HepG2 (cell line): ENCODE results near the gene NEDD4L. TPM values are rescaled to one million over a fixed set of nuclear protein-coding genes. Genes with fewer than 3 reads are reported as not detected.

ENCODE experiments used
- CC2D1A ChIP-seq: sonication (generic); formaldehyde crosslinking; IDR thresholded peaks from 2 replicates; pipeline ENCODE4 v1.8.1; 2023; ENCODE audit warnings: mild to moderate bottlenecking, missing genetic modification reagents
- CHCHD3 ChIP-seq: sonication (generic); formaldehyde crosslinking; IDR thresholded peaks from 2 replicates; pipeline ENCODE4 v1.8.0; 2022; ENCODE audit warnings: mild to moderate bottlenecking, missing genetic modification reagents, moderate library complexity
- DMAP1 ChIP-seq: IDR thresholded peaks from 2 replicates; pipeline ENCODE4 v1.6.1; 2016
- EHMT2 ChIP-seq: fragments of 200-600 bp; sonication (generic); IDR thresholded peaks from 2 replicates; pipeline ENCODE4 v1.7.0; 2017; ENCODE audit warnings: antibody characterized with exemption, low read depth, low read length, borderline replicate concordance
- ELF4 ChIP-seq: sonication (generic); formaldehyde crosslinking; IDR thresholded peaks from 2 replicates; pipeline ENCODE4 v1.5.0; 2020; ENCODE audit warnings: missing genetic modification reagents, mild to moderate bottlenecking, moderate library complexity, borderline replicate concordance
- ESRRA ChIP-seq: sonication (generic); formaldehyde crosslinking; IDR thresholded peaks from 2 replicates; pipeline ENCODE4 v1.5.1; 2020; ENCODE audit warnings: mild to moderate bottlenecking, low read depth, missing genetic modification reagents
- FOXA3 ChIP-seq: IDR thresholded peaks from 2 replicates; pipeline ENCODE4 v1.6.1; 2016; ENCODE audit warnings: missing genetic modification reagents, missing compliant biosample characterization
- HES4 ChIP-seq: sonication (generic); formaldehyde crosslinking; IDR thresholded peaks from 2 replicates; pipeline ENCODE4 v1.9.0; 2021; ENCODE audit warnings: mild to moderate bottlenecking, missing genetic modification reagents, borderline replicate concordance
- HNRNPH1 ChIP-seq: fragments of 200-400 bp; formaldehyde crosslinking; optimal IDR thresholded peaks from 2 replicates; pipeline ENCODE3; 2017; ENCODE audit warnings: mild to moderate bottlenecking, low read depth, low read length
- JUN ChIP-seq: sonication (generic); formaldehyde crosslinking; IDR thresholded peaks from 2 replicates; pipeline ENCODE4 v1.4.0; 2020; ENCODE audit warnings: mild to moderate bottlenecking, missing genetic modification reagents
- KLF6 ChIP-seq: IDR thresholded peaks from 2 replicates; pipeline ENCODE4 v1.8.0; 2016; ENCODE audit warnings: missing biosample characterization, missing genetic modification reagents
- RCOR2 ChIP-seq: IDR thresholded peaks from 2 replicates; pipeline ENCODE4 v1.6.1; 2016; ENCODE audit warnings: missing biosample characterization, missing genetic modification reagents
- RNF2 ChIP-seq: fragments of 450-650 bp; conservative IDR thresholded peaks from 2 replicates; pipeline ENCODE4 v1.6.1; 2016; ENCODE audit warnings: low read depth
- SP2 ChIP-seq: sonication (generic); formaldehyde crosslinking; IDR thresholded peaks from 2 replicates; pipeline ENCODE4 v1.5.1; 2020; ENCODE audit warnings: mild to moderate bottlenecking, missing genetic modification reagents
- TBX2 ChIP-seq: sonication (generic); formaldehyde crosslinking; IDR thresholded peaks from 2 replicates; pipeline ENCODE4 v1.5.0; 2020; ENCODE audit warnings: missing genetic modification reagents, mild to moderate bottlenecking, borderline replicate concordance
- ZNF12 ChIP-seq: sonication (generic); formaldehyde crosslinking; IDR thresholded peaks from 2 replicates; pipeline ENCODE4 v1.5.0; 2020; ENCODE audit warnings: missing genetic modification reagents
- ZNF17 ChIP-seq: sonication (generic); formaldehyde crosslinking; IDR thresholded peaks from 2 replicates; pipeline ENCODE4 v1.5.0; 2020; ENCODE audit warnings: mild to moderate bottlenecking, missing genetic modification reagents
- ZNF337 ChIP-seq: sonication (generic); formaldehyde crosslinking; IDR thresholded peaks from 2 replicates; pipeline ENCODE4 v1.5.1; 2020; ENCODE audit warnings: missing genetic modification reagents, low read depth, mild to moderate bottlenecking, borderline replicate concordance
- ZNF382 ChIP-seq: sonication (generic); formaldehyde crosslinking; IDR thresholded peaks from 2 replicates; pipeline ENCODE4 v1.5.0; 2020; ENCODE audit warnings: missing genetic modification reagents, mild to moderate bottlenecking, borderline replicate concordance
- ZNF737 ChIP-seq: sonication (generic); formaldehyde crosslinking; IDR thresholded peaks from 2 replicates; pipeline ENCODE4 v1.5.0; 2020; ENCODE audit warnings: missing genetic modification reagents, mild to moderate bottlenecking, borderline replicate concordance
- polyA plus RNA-seq, 8 experiments: library from polyadenylated mRNA; depleted of rRNA in 3 of 8; stranded (reverse) in 7 of 8; unstranded in 1 of 8; fragments of >200 nt; fragmentation: Illumina TruSeq in 4 of 8; extraction: Trizol in 4 of 8; gene quantifications; 2 replicates each; pipeline versions ENCODE4 v1.2.1 to v1.2.3, GENCODE V29; 2011 to 2016; ENCODE audit warnings: low read depth in 4 of 8, missing spikeins in 1 of 8, mixed read lengths in 1 of 8; ENCODE audit not compliant: insufficient read depth in 1 of 8
- total RNA-seq, 5 experiments: library from RNA; depleted of rRNA; stranded (reverse); fragments of >200 nt; fragmentation: Illumina TruSeq; extraction: Trizol; gene quantifications; 2 replicates each; pipeline ENCODE4 v1.2.3, GENCODE V29; 2016; ENCODE audit warnings: low read depth in 1 of 5
- TF ChIP-seq, protein P1 (sequence below): sonication (generic); formaldehyde crosslinking; IDR thresholded peaks from 2 replicates; pipeline ENCODE4 v1.5.0; 2020; ENCODE audit warnings: missing genetic modification reagents, mild to moderate bottlenecking, borderline replicate concordance
- TF ChIP-seq, protein P2 (sequence below): sonication (generic); formaldehyde crosslinking; IDR thresholded peaks from 2 replicates; pipeline ENCODE4 v1.4.0; 2020; ENCODE audit warnings: missing genetic modification reagents, mild to moderate bottlenecking, borderline replicate concordance
- TF ChIP-seq, protein P3 (sequence below): sonication (generic); formaldehyde crosslinking; IDR thresholded peaks from 2 replicates; pipeline ENCODE4 v1.5.0; 2020; ENCODE audit warnings: mild to moderate bottlenecking, missing genetic modification reagents
- TF ChIP-seq, protein P4 (sequence below): sonication (generic); formaldehyde crosslinking; IDR thresholded peaks from 2 replicates; pipeline ENCODE4 v1.5.0; 2020; ENCODE audit warnings: missing genetic modification reagents

NEDD4L gene
- total and polyA plus RNA-seq, 2 of the 13 experiments (the other 11 are each of a cell fraction or from before 2014, with no cell fraction given), result 168 to 390 TPM

DNA sequence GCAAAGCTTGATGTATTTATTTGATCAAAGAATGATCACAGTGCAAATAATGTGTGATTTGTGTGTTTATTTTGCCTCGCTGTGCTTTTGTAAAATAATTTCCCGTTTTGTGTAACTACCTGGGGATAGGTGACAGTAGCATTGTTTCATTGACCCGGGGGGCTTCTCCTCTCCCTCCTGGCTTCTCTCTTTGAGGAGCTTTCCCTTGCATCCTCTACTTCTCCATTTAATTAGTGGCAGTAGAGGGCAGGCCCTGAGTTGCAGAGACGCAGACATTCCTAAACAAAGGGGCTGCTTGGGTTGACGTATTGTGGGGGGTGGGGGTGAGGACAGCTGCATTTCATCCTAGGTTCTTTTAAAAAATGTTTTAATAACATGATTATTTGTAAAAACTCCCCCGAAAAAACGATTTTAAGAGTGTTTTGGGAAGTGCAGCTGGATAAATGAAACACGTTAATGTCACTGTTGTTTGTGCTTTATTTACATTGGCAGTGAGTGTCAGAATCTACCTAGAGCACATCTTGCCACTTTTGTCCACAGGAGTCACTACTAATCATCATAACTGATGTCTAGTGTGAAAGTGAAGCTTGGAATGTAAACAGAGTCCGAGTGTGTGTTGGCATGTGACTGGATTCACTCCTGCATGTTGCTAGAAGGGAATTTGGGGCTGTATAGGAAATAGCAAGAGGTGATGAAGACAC, 2.2 kb downstream of the NEDD4L start (continued):
- TF ChIP-seq ZNF17, result no peak
- no peak for TF ChIP-seq ZNF337 (CRISPR knock-in tag)
- TF ChIP-seq FOXA3, result peak; percentile 86
- TF ChIP-seq, protein P1, sequence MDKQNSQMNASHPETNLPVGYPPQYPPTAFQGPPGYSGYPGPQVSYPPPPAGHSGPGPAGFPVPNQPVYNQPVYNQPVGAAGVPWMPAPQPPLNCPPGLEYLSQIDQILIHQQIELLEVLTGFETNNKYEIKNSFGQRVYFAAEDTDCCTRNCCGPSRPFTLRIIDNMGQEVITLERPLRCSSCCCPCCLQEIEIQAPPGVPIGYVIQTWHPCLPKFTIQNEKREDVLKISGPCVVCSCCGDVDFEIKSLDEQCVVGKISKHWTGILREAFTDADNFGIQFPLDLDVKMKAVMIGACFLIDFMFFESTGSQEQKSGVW, result no peak
- no peak for TF ChIP-seq RCOR2 (CRISPR knock-in tag)
- no peak for TF ChIP-seq CHCHD3 (CRISPR knock-in tag)
- no peak for TF ChIP-seq HES4 (CRISPR knock-in tag)
- TF ChIP-seq RNF2, result no peak
- TF ChIP-seq ESRRA (CRISPR knock-in tag), result no peak
- TF ChIP-seq, protein P2, sequence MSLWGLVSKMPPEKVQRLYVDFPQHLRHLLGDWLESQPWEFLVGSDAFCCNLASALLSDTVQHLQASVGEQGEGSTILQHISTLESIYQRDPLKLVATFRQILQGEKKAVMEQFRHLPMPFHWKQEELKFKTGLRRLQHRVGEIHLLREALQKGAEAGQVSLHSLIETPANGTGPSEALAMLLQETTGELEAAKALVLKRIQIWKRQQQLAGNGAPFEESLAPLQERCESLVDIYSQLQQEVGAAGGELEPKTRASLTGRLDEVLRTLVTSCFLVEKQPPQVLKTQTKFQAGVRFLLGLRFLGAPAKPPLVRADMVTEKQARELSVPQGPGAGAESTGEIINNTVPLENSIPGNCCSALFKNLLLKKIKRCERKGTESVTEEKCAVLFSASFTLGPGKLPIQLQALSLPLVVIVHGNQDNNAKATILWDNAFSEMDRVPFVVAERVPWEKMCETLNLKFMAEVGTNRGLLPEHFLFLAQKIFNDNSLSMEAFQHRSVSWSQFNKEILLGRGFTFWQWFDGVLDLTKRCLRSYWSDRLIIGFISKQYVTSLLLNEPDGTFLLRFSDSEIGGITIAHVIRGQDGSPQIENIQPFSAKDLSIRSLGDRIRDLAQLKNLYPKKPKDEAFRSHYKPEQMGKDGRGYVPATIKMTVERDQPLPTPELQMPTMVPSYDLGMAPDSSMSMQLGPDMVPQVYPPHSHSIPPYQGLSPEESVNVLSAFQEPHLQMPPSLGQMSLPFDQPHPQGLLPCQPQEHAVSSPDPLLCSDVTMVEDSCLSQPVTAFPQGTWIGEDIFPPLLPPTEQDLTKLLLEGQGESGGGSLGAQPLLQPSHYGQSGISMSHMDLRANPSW (CRISPR knock-in tag), result no peak
- TF ChIP-seq JUN (CRISPR knock-in tag), result no peak
- no peak for TF ChIP-seq CC2D1A (CRISPR knock-in tag)
- no peak for TF ChIP-seq ELF4 (CRISPR knock-in tag)
- no peak for TF ChIP-seq KLF6 (CRISPR knock-in tag)
- TF ChIP-seq, protein P3, sequence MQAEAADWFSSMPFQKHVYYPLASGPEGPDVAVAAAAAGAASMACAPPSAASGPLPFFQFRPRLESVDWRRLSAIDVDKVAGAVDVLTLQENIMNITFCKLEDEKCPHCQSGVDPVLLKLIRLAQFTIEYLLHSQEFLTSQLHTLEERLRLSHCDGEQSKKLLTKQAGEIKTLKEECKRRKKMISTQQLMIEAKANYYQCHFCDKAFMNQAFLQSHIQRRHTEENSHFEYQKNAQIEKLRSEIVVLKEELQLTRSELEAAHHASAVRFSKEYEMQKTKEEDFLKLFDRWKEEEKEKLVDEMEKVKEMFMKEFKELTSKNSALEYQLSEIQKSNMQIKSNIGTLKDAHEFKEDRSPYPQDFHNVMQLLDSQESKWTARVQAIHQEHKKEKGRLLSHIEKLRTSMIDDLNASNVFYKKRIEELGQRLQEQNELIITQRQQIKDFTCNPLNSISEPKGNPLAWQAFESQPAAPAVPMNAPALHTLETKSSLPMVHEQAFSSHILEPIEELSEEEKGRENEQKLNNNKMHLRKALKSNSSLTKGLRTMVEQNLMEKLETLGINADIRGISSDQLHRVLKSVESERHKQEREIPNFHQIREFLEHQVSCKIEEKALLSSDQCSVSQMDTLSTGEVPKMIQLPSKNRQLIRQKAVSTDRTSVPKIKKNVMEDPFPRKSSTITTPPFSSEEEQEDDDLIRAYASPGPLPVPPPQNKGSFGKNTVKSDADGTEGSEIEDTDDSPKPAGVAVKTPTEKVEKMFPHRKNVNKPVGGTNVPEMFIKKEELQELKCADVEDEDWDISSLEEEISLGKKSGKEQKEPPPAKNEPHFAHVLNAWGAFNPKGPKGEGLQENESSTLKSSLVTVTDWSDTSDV (CRISPR knock-in tag), result no peak
- no peak for TF ChIP-seq ZNF382 (CRISPR knock-in tag)
- TF ChIP-seq EHMT2, result no peak
- no peak for TF ChIP-seq SP2 (CRISPR knock-in tag)
- 0 out of 2 replicates have a peak, but pooled peaks have one; percentile 21 for TF ChIP-seq ZNF12 (CRISPR knock-in tag)
- TF ChIP-seq, protein P4, sequence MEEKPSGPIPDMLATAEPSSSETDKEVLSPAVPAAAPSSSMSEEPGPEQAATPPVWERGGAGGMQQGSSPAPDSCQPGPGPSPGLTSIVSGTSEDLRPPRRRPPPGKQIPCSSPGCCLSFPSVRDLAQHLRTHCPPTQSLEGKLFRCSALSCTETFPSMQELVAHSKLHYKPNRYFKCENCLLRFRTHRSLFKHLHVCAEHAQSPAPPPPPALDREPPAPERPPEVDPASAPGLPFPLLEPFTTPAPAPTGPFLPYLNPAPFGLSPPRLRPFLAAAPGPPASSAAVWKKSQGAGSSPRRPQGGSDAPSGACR (CRISPR knock-in tag), result no peak
- no peak for TF ChIP-seq DMAP1 (CRISPR knock-in tag)
- TF ChIP-seq ZNF737, result no peak
- no peak for TF ChIP-seq HNRNPH1
- peak; percentile 79; the same call in 1 of the 2 replicates for TF ChIP-seq TBX2 (CRISPR knock-in tag)
